Tibial artery (tissue), 4 donors: ENCODE measurements around the gene ARHGAP25.

Experiments
- DNase-seq, 2 donors: peaks; one replicate each; pipeline ENCODE4 v3.0.0-alpha.2; 2019
- H3K27ac ChIP-seq, 2 donors: fragments of 200-600 bp; sonication (generic) in 1 of 2; 1 replicate in 1 of 2; 2 replicates in 1 of 2; pipeline ENCODE4 v1.5.1; 2018 to 2019; ENCODE audit warnings: mild to moderate bottlenecking in 1 of 2
- H3K27me3 ChIP-seq, 2 donors: fragments of 200-600 bp; sonication (generic) in 1 of 2; one replicate each; pipeline versions ENCODE4 v1.5.1 to v1.6.0; 2016 to 2019
- H3K36me3 ChIP-seq, 3 donors: fragments of 200-600 bp; sonication (generic) in 2 of 3; one replicate each; pipeline ENCODE4 v1.5.1; 2016 to 2019; ENCODE audit warnings: mild to moderate bottlenecking in 2 of 3
- H3K4me1 ChIP-seq, 4 donors: fragments of 200-600 bp; sonication (generic) in 2 of 4; 1 replicate in 3 of 4; 2 replicates in 1 of 4; pipeline ENCODE4 v1.5.1; 2016 to 2019
- H3K4me3 ChIP-seq, 2 donors: fragments of 200-600 bp; sonication (generic) in 1 of 2; 1 replicate in 1 of 2; 2 replicates in 1 of 2; pipeline ENCODE4 v1.5.1; 2018 to 2019; ENCODE audit warnings: mild to moderate bottlenecking in 2 of 2
- H3K9me3 ChIP-seq, 3 donors: fragments of 200-600 bp; sonication (generic) in 1 of 3; one replicate each; pipeline ENCODE4 v1.5.1; 2016 to 2019
- CTCF ChIP-seq, 2 experiments: fragments of 200-600 bp in 1 of 2; fragments of 450-650 bp in 1 of 2; IDR thresholded peaks; one replicate each; pipeline ENCODE4 v1.5.1; 2017 to 2019; ENCODE audit warnings: antibody characterized with exemption in 2 of 2, mild to moderate bottlenecking in 1 of 2, moderate library complexity in 1 of 2
- intact Hi-C: fragments of 100-400 bp; cut with DNase I; formaldehyde crosslinking; loops from one replicate; pipeline ENCODE4 v1.15.0; 2023; ENCODE audit warnings: low total_unique reads

ARHGAP25 gene

DNA sequence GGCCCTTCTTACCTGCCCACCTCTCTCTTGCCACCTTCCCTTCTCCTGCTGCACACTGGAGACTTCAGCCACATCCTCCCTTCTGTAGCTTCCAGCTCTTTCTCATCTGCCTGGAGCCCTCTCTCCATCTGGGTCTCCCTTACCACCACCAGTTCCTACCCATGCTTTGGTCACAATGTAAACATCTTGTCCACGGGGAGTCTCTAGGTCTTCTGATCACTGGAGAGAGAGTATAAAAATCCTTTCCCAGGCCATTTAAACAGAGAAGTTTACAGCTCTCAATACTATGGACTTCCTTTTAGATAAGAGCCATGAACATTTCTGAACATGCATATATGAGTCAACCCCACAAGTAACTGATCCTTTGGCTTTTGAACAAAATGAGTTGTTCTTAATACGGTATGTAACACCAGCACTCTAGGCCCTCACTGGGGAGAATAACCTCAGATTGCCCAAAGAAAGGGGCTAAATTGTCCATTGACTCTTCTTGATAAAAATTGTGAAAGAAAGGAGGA is 5.8 kb downstream of the ARHGAP25 start:
- DNase-seq: no peak
- Histone ChIP-seq H3K9me3 (no peaks in the 10 kb centered on the region), H3K27me3 (no peaks in the 10 kb centered on the region), H3K27ac (no peak overlapping the region), H3K4me3 (no peak overlapping the region), H3K36me3 (no peaks in the 10 kb centered on the region), H3K4me1 (no peaks in the 10 kb centered on the region)
- no peak for TF ChIP-seq CTCF (IDR thresholded peaks at IDR 0.05)
- intact Hi-C loops: no loop called here

DNA sequence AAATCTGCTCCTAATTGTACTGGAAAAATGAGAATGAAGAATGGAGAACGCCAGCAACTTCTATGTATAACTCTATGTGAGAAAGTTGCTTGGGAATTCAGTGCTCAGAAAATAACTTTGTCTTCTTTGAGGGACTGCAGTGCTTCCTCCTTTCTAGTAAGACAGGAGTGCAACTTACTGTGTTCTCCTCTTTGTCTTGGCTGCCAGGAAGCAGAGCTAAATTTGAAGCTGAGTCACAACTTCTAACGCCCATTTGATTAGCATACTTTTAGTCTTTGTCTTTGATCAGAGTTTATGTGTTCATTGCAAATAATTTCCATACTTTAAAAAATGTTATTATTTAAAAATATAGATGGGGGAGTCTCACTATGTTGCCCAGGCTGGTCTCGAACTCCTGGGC is 6.6 kb downstream of the ARHGAP25 start:
- H3K9me3 ChIP-seq: no peaks in the 10 kb centered on the region
- TF ChIP-seq CTCF (IDR thresholded peaks at IDR 0.05): no peak
- no peaks in the 10 kb centered on the region for H3K4me1 ChIP-seq
- no peak overlapping the region for H3K4me3 ChIP-seq
- H3K27ac ChIP-seq: no peak overlapping the region
- no peak for DNase-seq
- H3K27me3 ChIP-seq: no peaks in the 10 kb centered on the region
- no peaks in the 10 kb centered on the region for H3K36me3 ChIP-seq
- intact Hi-C loops: no loop called here

DNA sequence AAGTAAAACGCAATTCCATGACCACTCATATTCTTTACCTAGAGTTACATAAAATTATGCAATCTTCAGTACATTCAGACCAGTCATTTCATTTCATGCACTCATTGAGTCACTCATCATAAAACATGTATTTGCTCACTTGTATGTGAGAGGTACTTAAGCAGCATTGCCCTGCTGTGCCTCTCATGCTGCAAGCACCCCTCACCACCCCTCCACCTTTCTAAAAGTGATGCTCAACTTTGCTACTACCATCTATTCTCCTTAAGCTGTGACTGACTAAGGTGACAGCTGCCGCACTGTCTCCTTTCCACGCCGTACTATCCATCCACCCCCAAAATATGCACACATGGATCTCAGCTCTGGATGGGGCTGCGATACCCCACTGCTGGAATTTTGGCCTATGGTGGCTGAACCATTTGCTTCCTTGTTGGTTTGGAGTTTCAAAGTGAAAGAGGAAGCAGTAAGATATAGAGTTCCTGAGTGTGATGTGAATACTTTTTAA is 7.2 kb downstream of the ARHGAP25 start:
- no peaks in the 10 kb centered on the region for H3K9me3 ChIP-seq
- H3K27me3 ChIP-seq: no peaks in the 10 kb centered on the region
- H3K27ac ChIP-seq: no peak overlapping the region
- DNase-seq: no peak
- no peak overlapping the region for H3K4me3 ChIP-seq
- intact Hi-C loops: no loop called here
- no peaks in the 10 kb centered on the region for H3K36me3 ChIP-seq
- TF ChIP-seq CTCF (IDR thresholded peaks at IDR 0.05): no peak
- H3K4me1 ChIP-seq: no peaks in the 10 kb centered on the region

- Histone ChIP-seq H3K9me3 (no peaks in the 10 kb centered on the region), H3K36me3 (no peaks in the 10 kb centered on the region), H3K4me3 (no peak overlapping the region), H3K27me3 (no peaks in the 10 kb centered on the region), H3K27ac (no peak overlapping the region), H3K4me1 (no peaks in the 10 kb centered on the region)
- DNase-seq: no peak
- intact Hi-C loops: no loop called here
- no peak for TF ChIP-seq CTCF (IDR thresholded peaks at IDR 0.05)
Measured at GRCh38 chr2:68742626-68743415, 8.2 kb downstream of the ARHGAP25 start.

- Histone ChIP-seq H3K9me3 (no peaks in the 10 kb centered on the region), H3K4me1 (no peaks in the 10 kb centered on the region), H3K4me3 (no peak overlapping the region), H3K27me3 (no peaks in the 10 kb centered on the region), H3K36me3 (no peaks in the 10 kb centered on the region), H3K27ac (no peak overlapping the region)
- intact Hi-C loops: no loop called here
- TF ChIP-seq CTCF (IDR thresholded peaks at IDR 0.05): no peak
- DNase-seq: no peak
Measured at GRCh38 chr2:68743531-68743930, 8.9 kb downstream of the ARHGAP25 start.
